ENCODE results near the gene MVK. TPM values are rescaled to one million over a fixed set of nuclear protein-coding genes. Genes with fewer than 3 reads are reported as not detected.

Gene MVK
- total and polyA plus RNA-seq, 4 donors: 34.9 to 50.3 (median 41.4) TPM

GRCh38 chr12:109608270-109608669 lies 34.7 kb downstream of the MVK start:
- no peak for DNase-seq (ENCODE audit: low spot score)
- no peak overlapping the region for H3K9ac ChIP-seq (ENCODE audit: low read depth in 1 of 2, low read length in 2 of 2)
- 81% methylated on average over 4 of the region's 4 CpGs for WGBS
- no peaks in the 10 kb centered on the region for H3K27me3 ChIP-seq (ENCODE audit: control insufficient read depth in 4 of 4, insufficient read depth in 4 of 4, low read length in 3 of 4)
- no peak for TF ChIP-seq CTCF (IDR thresholded peaks at IDR 0.05; ENCODE audit: low read depth, low read length, missing input control)
- H3K4me3 ChIP-seq (ENCODE audit: low read depth in 1 of 3, low read length in 3 of 3): no peak overlapping the region
- H3K4me1 ChIP-seq (ENCODE audit: control insufficient read depth in 4 of 4, insufficient read depth in 4 of 4, low read length in 3 of 4): peaks cover 1 to 10% (median 8%) of the 10 kb centered on the region in 4 donors
- H3K9me3 ChIP-seq (ENCODE audit: control insufficient read depth in 4 of 4, low read length in 3 of 4): no peaks in the 10 kb centered on the region
- no peak overlapping the region for H3K27ac ChIP-seq (ENCODE audit: low read depth in 1 of 2, low read length in 2 of 2)
- no peaks in the 10 kb centered on the region for H3K36me3 ChIP-seq (ENCODE audit: control insufficient read depth in 4 of 4, insufficient read depth in 3 of 4, low read depth in 1 of 4, low read length in 3 of 4)

- Histone ChIP-seq H3K36me3 (ENCODE audit: control insufficient read depth in 4 of 4, insufficient read depth in 3 of 4, low read depth in 1 of 4, low read length in 3 of 4) (no peaks in the 10 kb centered on the region), H3K27me3 (ENCODE audit: control insufficient read depth in 4 of 4, insufficient read depth in 4 of 4, low read length in 3 of 4) (no peaks in the 10 kb centered on the region), H3K4me3 (ENCODE audit: low read depth in 1 of 3, low read length in 3 of 3) (no peak overlapping the region), H3K27ac (ENCODE audit: low read depth in 1 of 2, low read length in 2 of 2) (no peak overlapping the region), H3K9me3 (ENCODE audit: control insufficient read depth in 4 of 4, low read length in 3 of 4) (no peaks in the 10 kb centered on the region), H3K4me1 (ENCODE audit: control insufficient read depth in 4 of 4, insufficient read depth in 4 of 4, low read length in 3 of 4) (peaks cover 1 to 8% (median 7%) of the 10 kb centered on the region in 4 donors), H3K9ac (ENCODE audit: low read depth in 1 of 2, low read length in 2 of 2) (no peak overlapping the region)
- 94% methylated on average over 3 of the region's 3 CpGs for WGBS
- TF ChIP-seq ZBTB33 (IDR thresholded peaks at IDR 0.05): no peak
- no peak for TF ChIP-seq FOXA1 (IDR thresholded peaks at IDR 0.05)
- TF ChIP-seq NR2F2 (IDR thresholded peaks at IDR 0.05): no peak
- no peak for TF ChIP-seq HNF4G (IDR thresholded peaks at IDR 0.05)
- no peak for DNase-seq (ENCODE audit: low spot score)
These were observed 35.2 kb downstream of the MVK start for GRCh38 chr12:109608793-109609192.

GRCh38 chr12:109609342-109609741 lies 35.7 kb downstream of the MVK start:
- Histone ChIP-seq H3K9me3 (ENCODE audit: control insufficient read depth in 4 of 4, low read length in 3 of 4) (no peaks in the 10 kb centered on the region), H3K36me3 (ENCODE audit: control insufficient read depth in 4 of 4, insufficient read depth in 3 of 4, low read depth in 1 of 4, low read length in 3 of 4) (no peaks in the 10 kb centered on the region), H3K4me1 (ENCODE audit: control insufficient read depth in 4 of 4, insufficient read depth in 4 of 4, low read length in 3 of 4) (peaks cover 0 to 2% (median 1%) of the 10 kb centered on the region in 4 donors), H3K27me3 (ENCODE audit: control insufficient read depth in 4 of 4, insufficient read depth in 4 of 4, low read length in 3 of 4) (no peaks in the 10 kb centered on the region), H3K27ac (ENCODE audit: low read depth in 1 of 2, low read length in 2 of 2) (no peak overlapping the region), H3K9ac (ENCODE audit: low read depth in 1 of 2, low read length in 2 of 2) (no peak overlapping the region), H3K4me3 (ENCODE audit: low read depth in 1 of 3, low read length in 3 of 3) (no peak overlapping the region)
- 73% methylated on average over 2 of the region's 2 CpGs for WGBS
- DNase-seq (ENCODE audit: low spot score): no peak
- no peak for TF ChIP-seq JUND (IDR thresholded peaks at IDR 0.05)
- no peak for TF ChIP-seq FOXA2 (IDR thresholded peaks at IDR 0.05)
- TF ChIP-seq HNF4A (conservative IDR thresholded peaks at IDR 0.05): no peak

- H3K36me3 ChIP-seq (ENCODE audit: control insufficient read depth in 4 of 4, insufficient read depth in 3 of 4, low read depth in 1 of 4, low read length in 3 of 4): no peaks in the 10 kb centered on the region
- no peaks in the 10 kb centered on the region for H3K9me3 ChIP-seq (ENCODE audit: control insufficient read depth in 4 of 4, low read length in 3 of 4)
- no peaks in the 10 kb centered on the region for H3K27me3 ChIP-seq (ENCODE audit: control insufficient read depth in 4 of 4, insufficient read depth in 4 of 4, low read length in 3 of 4)
- no peak overlapping the region for H3K27ac ChIP-seq (ENCODE audit: low read depth in 1 of 2, low read length in 2 of 2)
- no peak overlapping the region for H3K9ac ChIP-seq (ENCODE audit: low read depth in 1 of 2, low read length in 2 of 2)
- WGBS: 85% methylated on average over 4 of the region's 4 CpGs
- DNase-seq (ENCODE audit: low spot score): no peak
- H3K4me3 ChIP-seq (ENCODE audit: low read depth in 1 of 3, low read length in 3 of 3): no peak overlapping the region
- H3K4me1 ChIP-seq (ENCODE audit: control insufficient read depth in 4 of 4, insufficient read depth in 4 of 4, low read length in 3 of 4): peaks cover 0 to 6% (median 5%) of the 10 kb centered on the region in 4 donors
- TF ChIP-seq NR2F2 (IDR thresholded peaks at IDR 0.05) (no peak), FOXA2 (IDR thresholded peaks at IDR 0.05) (no peak), TAF1 (conservative IDR thresholded peaks at IDR 0.05) (no peak), ZBTB33 (IDR thresholded peaks at IDR 0.05) (no peak), EGR1 (IDR thresholded peaks at IDR 0.05; ENCODE audit: low read depth in 2 of 2) (no peak), YY1 (IDR thresholded peaks at IDR 0.05) (no peak)
These were observed 36.9 kb downstream of the MVK start for GRCh38 chr12:109610523-109610922.

All from liver (tissue), 9 donors.